ENCODE measurements around the gene C16orf89.

The C16orf89 gene

GRCh38 chr16:5027575-5028235 is 38.1 kb downstream of the C16orf89 start:
- DNase-seq (ENCODE audit: low spot score), result no peak

GRCh38 chr16:5027086-5027485 is 38.7 kb downstream of the C16orf89 start:
- no peak for DNase-seq (ENCODE audit: low spot score)

- no peak for DNase-seq (ENCODE audit: low spot score)
These were observed 39.1 kb downstream of the C16orf89 start for GRCh38 chr16:5026664-5027063.

GRCh38 chr16:5025171-5025632 is 40.6 kb downstream of the C16orf89 start:
- peak; percentile 70 for DNase-seq (ENCODE audit: low spot score)

- peak; percentile 42 for DNase-seq (ENCODE audit: low spot score)
These were observed 41.1 kb downstream of the C16orf89 start for GRCh38 chr16:5024632-5025031.

GRCh38 chr16:5022521-5022920 is 43.2 kb downstream of the C16orf89 start:
- no peak for DNase-seq (ENCODE audit: low spot score)

GRCh38 chr16:5020551-5020950 is 45.2 kb downstream of the C16orf89 start:
- DNase-seq (ENCODE audit: low spot score), result peak; percentile 32

GRCh38 chr16:5019775-5020174 is 46.0 kb downstream of the C16orf89 start:
- peak; percentile 30 for DNase-seq (ENCODE audit: low spot score)

- DNase-seq (ENCODE audit: low spot score), result peak; percentile 93
These were observed 47.0 kb downstream of the C16orf89 start for GRCh38 chr16:5018793-5019192.

- DNase-seq (ENCODE audit: low spot score), result no peak
These were observed 48.1 kb downstream of the C16orf89 start for GRCh38 chr16:5017678-5017969.

- DNase-seq (ENCODE audit: low spot score), result peak; percentile 62
These were observed 48.6 kb downstream of the C16orf89 start for GRCh38 chr16:5016967-5017677.

GRCh38 chr16:5015887-5016286 is 49.9 kb downstream of the C16orf89 start:
- DNase-seq (ENCODE audit: low spot score), result no peak

GRCh38 chr16:5015351-5015750 is 50.4 kb downstream of the C16orf89 start:
- DNase-seq (ENCODE audit: low spot score), result no peak

GRCh38 chr16:5012887-5013286 is 52.9 kb downstream of the C16orf89 start:
- DNase-seq (ENCODE audit: low spot score), result no peak

- no peak for DNase-seq (ENCODE audit: low spot score)
These were observed 54.1 kb downstream of the C16orf89 start for GRCh38 chr16:5011637-5012036.

GRCh38 chr16:5010576-5011329 is 55.0 kb downstream of the C16orf89 start:
- no peak for DNase-seq (ENCODE audit: low spot score)

- DNase-seq (ENCODE audit: low spot score), result no peak
These were observed 57.4 kb downstream of the C16orf89 start for GRCh38 chr16:5008311-5008731.

- DNase-seq (ENCODE audit: low spot score), result no peak
These were observed 58.5 kb downstream of the C16orf89 start for GRCh38 chr16:5007256-5007655.

- no peak for DNase-seq (ENCODE audit: low spot score)
These were observed 59.2 kb downstream of the C16orf89 start for GRCh38 chr16:5006348-5007193.

GRCh38 chr16:5005916-5006315 is 59.8 kb downstream of the C16orf89 start:
- DNase-seq (ENCODE audit: low spot score), result no peak

GRCh38 chr16:5004311-5004710 is 61.4 kb downstream of the C16orf89 start:
- DNase-seq (ENCODE audit: low spot score), result no peak

- no peak for DNase-seq (ENCODE audit: low spot score)
These were observed 61.9 kb downstream of the C16orf89 start for GRCh38 chr16:5003828-5004227.
